WTC11 (cell line): ENCODE measurements around the gene MLXIP. TPM values are rescaled to one million over a fixed set of nuclear protein-coding genes. Genes with fewer than 3 reads are reported as not detected.

ENCODE experiments used
- ATAC-seq: fragments of 200-7000 bp; cut with Tn5 transposase; 2 replicates; pipeline ENCODE4 v1.10.0; 2021; ENCODE audit warnings: mild to moderate bottlenecking, moderate library complexity
- CTCF ChIA-PET: fragments of 300-600 bp; sonication (Branson Sonifier 250); formaldehyde crosslinking; loops from one replicate; lab custom pipeline; 2021; ENCODE audit warnings: antibody characterized with exemption; lab: Charles Lee
- POLR2A ChIA-PET: fragments of 350-600 bp; sonication (Branson Sonifier 250); formaldehyde crosslinking; loops from one replicate; lab custom pipeline; 2021; ENCODE audit warnings: antibody characterized with exemption; lab: Charles Lee
- DNase-seq: peaks from one replicate; pipeline ENCODE4 v3.0.0; 2021; ENCODE audit warnings: low spot score
- H3K27ac Mint-ChIP-seq: 2 replicates; pipeline ENCODE4 v1.8.0; 2021; ENCODE audit warnings: mixed read lengths
- H3K27me3 Mint-ChIP-seq: 2 replicates; pipeline ENCODE4 v1.8.0; 2021; ENCODE audit warnings: low read depth, mild to moderate bottlenecking, moderate library complexity, mixed read lengths
- H3K36me3 Mint-ChIP-seq: 2 replicates; pipeline ENCODE4 v1.8.0; 2021; ENCODE audit warnings: mixed read lengths
- H3K4me1 Mint-ChIP-seq: 2 replicates; pipeline ENCODE4 v1.8.0; 2022; ENCODE audit warnings: mixed read lengths
- H3K4me3 Mint-ChIP-seq: 2 replicates; pipeline ENCODE4 v1.8.0; 2021; ENCODE audit warnings: mild to moderate bottlenecking, moderate library complexity, mixed read lengths
- H3K9me3 Mint-ChIP-seq: 2 replicates; pipeline ENCODE4 v1.8.0; 2021; ENCODE audit warnings: mixed read lengths
- AR ChIP-seq: fragments of 250-450 bp; sonication (Bioruptor Pico); IDR thresholded peaks from 2 replicates; pipeline ENCODE4 v1.9.0; 2021; ENCODE audit warnings: mild to moderate bottlenecking
- ARID4B ChIP-seq: sonication (generic); formaldehyde crosslinking; IDR thresholded peaks from 2 replicates; pipeline ENCODE4 v1.8.0; 2023; ENCODE audit warnings: missing genetic modification reagents, mild to moderate bottlenecking, borderline replicate concordance
- ATF1 ChIP-seq: sonication (generic); formaldehyde crosslinking; IDR thresholded peaks from 2 replicates; pipeline ENCODE4 v1.8.1; 2023; ENCODE audit warnings: mild to moderate bottlenecking, moderate library complexity, missing genetic modification reagents
- ATF3 ChIP-seq: sonication (generic); formaldehyde crosslinking; conservative IDR thresholded peaks from 2 replicates; pipeline ENCODE4 v1.8.1; 2022; ENCODE audit warnings: mild to moderate bottlenecking, missing genetic modification reagents
- CDX4 ChIP-seq: fragments of 250-450 bp; sonication (Bioruptor Pico); IDR thresholded peaks from 2 replicates; pipeline ENCODE4 v1.9.0; 2021; ENCODE audit warnings: moderate library complexity, mild to moderate bottlenecking, inconsistent platforms, borderline replicate concordance
- E2F4 ChIP-seq: sonication (generic); formaldehyde crosslinking; IDR thresholded peaks from 2 replicates; pipeline ENCODE4 v1.8.1; 2022; ENCODE audit warnings: low read depth, mild to moderate bottlenecking, moderate library complexity, missing genetic modification reagents, borderline replicate concordance
- EMX1 ChIP-seq: fragments of 250-450 bp; sonication (Bioruptor Pico); IDR thresholded peaks from 2 replicates; pipeline ENCODE4 v1.8.0; 2021; ENCODE audit warnings: mild to moderate bottlenecking
- FOXK1 ChIP-seq: sonication (generic); formaldehyde crosslinking; IDR thresholded peaks from 2 replicates; pipeline ENCODE4 v1.8.0; 2022; ENCODE audit warnings: mild to moderate bottlenecking, moderate library complexity, missing genetic modification reagents
- GABPB1 ChIP-seq: sonication (generic); formaldehyde crosslinking; IDR thresholded peaks from 2 replicates; pipeline ENCODE4 v1.8.1; 2023; ENCODE audit warnings: mild to moderate bottlenecking, missing genetic modification reagents
- GTF2I ChIP-seq: fragments of 250-450 bp; sonication (Bioruptor Pico); conservative IDR thresholded peaks from 2 replicates; pipeline ENCODE4 v1.4.0; 2021; ENCODE audit warnings: mild to moderate bottlenecking
- IRF1 ChIP-seq: sonication (generic); formaldehyde crosslinking; IDR thresholded peaks from 2 replicates; pipeline ENCODE4 v1.8.0; 2023; ENCODE audit warnings: missing genetic modification reagents
- JUN ChIP-seq: sonication (generic); formaldehyde crosslinking; IDR thresholded peaks from 2 replicates; pipeline ENCODE4 v1.8.0; 2023; ENCODE audit warnings: mild to moderate bottlenecking, missing genetic modification reagents
- MXD4 ChIP-seq: fragments of 250-450 bp; sonication (Bioruptor Pico); IDR thresholded peaks from 2 replicates; pipeline ENCODE4 v1.8.0; 2021; ENCODE audit warnings: mild to moderate bottlenecking, moderate library complexity, borderline replicate concordance
- NR3C1 ChIP-seq: sonication (generic); formaldehyde crosslinking; conservative IDR thresholded peaks from 2 replicates; pipeline ENCODE4 v1.8.1; 2023; ENCODE audit warnings: low read depth, mild to moderate bottlenecking, missing genetic modification reagents
- PRRX2 ChIP-seq: fragments of 250-450 bp; sonication (Bioruptor Pico); IDR thresholded peaks from 2 replicates; pipeline ENCODE4 v1.8.0; 2021; ENCODE audit warnings: mild to moderate bottlenecking
- SOX15 ChIP-seq: fragments of 250-450 bp; sonication (Bioruptor Pico); IDR thresholded peaks from 2 replicates; pipeline ENCODE4 v1.9.0; 2021; ENCODE audit warnings: mild to moderate bottlenecking
- USF1 ChIP-seq: sonication (generic); formaldehyde crosslinking; IDR thresholded peaks from 2 replicates; pipeline ENCODE4 v1.8.0; 2022; ENCODE audit warnings: mild to moderate bottlenecking, missing genetic modification reagents
- ZNF138 ChIP-seq: sonication (generic); formaldehyde crosslinking; conservative IDR thresholded peaks from 2 replicates; pipeline ENCODE4 v1.8.1; 2022; ENCODE audit warnings: mild to moderate bottlenecking, moderate library complexity, missing genetic modification reagents
- ZNF263 ChIP-seq: sonication (generic); formaldehyde crosslinking; IDR thresholded peaks from 2 replicates; pipeline ENCODE4 v1.8.1; 2022; ENCODE audit warnings: low read depth, mild to moderate bottlenecking, moderate library complexity, missing genetic modification reagents
- ZNF416 ChIP-seq: fragments of 250-450 bp; sonication (Bioruptor Pico); IDR thresholded peaks from 2 replicates; pipeline ENCODE4 v1.9.0; 2021; ENCODE audit warnings: mild to moderate bottlenecking, inconsistent platforms
- ZNF532 ChIP-seq: fragments of 250-450 bp; sonication (Bioruptor Pico); IDR thresholded peaks from 2 replicates; pipeline ENCODE4 v1.9.0; 2021; ENCODE audit warnings: mild to moderate bottlenecking, borderline replicate concordance
- total RNA-seq: library from RNA; stranded (reverse); gene quantifications from 3 replicates; pipeline ENCODE4 v1.2.3, GENCODE V29; 2021

MLXIP gene
- total RNA-seq, 1 experiment from 2014 or later = 49.4 TPM

- Mint-ChIP-seq H3K4me1 (peaks cover 35% of the 10 kb centered on the region), H3K4me3 (peak overlapping the region; percentile 73), H3K9me3 (no peaks in the 10 kb centered on the region), H3K27me3 (no peaks in the 10 kb centered on the region), H3K36me3 (peaks cover 17% of the 10 kb centered on the region), H3K27ac (peak overlapping the region; percentile 95)
- peak; percentile 94 for DNase-seq
- CTCF ChIA-PET = interaction anchor here (1.2 to 2.7 kb wide), 11 partner anchors 10 to 270 kb away, joined by 3 to 24 read pairs (median 6); partner anchors contain the start of genes CFAP251 and RHOF
- peak; percentile 96 for ATAC-seq
- POLR2A ChIA-PET = interaction anchor here (0.6 to 2.4 kb wide), 2 partner anchors 14 to 401 kb away, joined by 3 to 8 read pairs; partner anchors contain the start of gene MLXIP
- TF ChIP-seq USF1 (CRISPR knock-in tag) = peak; percentile 97
- TF ChIP-seq ZNF532 (CRISPR knock-in tag) = peak; percentile 69; the same call in 1 of the 2 replicates
- TF ChIP-seq ATF1 = no peak
- no peak for TF ChIP-seq ZNF416 (CRISPR knock-in tag)
- no peak for TF ChIP-seq E2F4 (CRISPR knock-in tag)
- no peak for TF ChIP-seq CDX4 (CRISPR knock-in tag)
- TF ChIP-seq ARID4B = no peak
- no peak for TF ChIP-seq GTF2I (CRISPR knock-in tag)
- no peak for TF ChIP-seq ATF3
- no peak for TF ChIP-seq SOX15 (CRISPR knock-in tag)
- TF ChIP-seq NR3C1 (CRISPR knock-in tag) = no peak
- TF ChIP-seq MXD4 (CRISPR knock-in tag) = no peak
- TF ChIP-seq ZNF138 (CRISPR knock-in tag) = no peak
- no peak for TF ChIP-seq IRF1 (CRISPR knock-in tag)
- no peak for TF ChIP-seq AR (CRISPR knock-in tag)
- TF ChIP-seq EMX1 (CRISPR knock-in tag) = 0 out of 2 replicates have a peak, but pooled peaks have one; percentile 29
- TF ChIP-seq ZNF263 (CRISPR knock-in tag) = no peak
- TF ChIP-seq JUN (CRISPR knock-in tag) = no peak
- TF ChIP-seq PRRX2 (CRISPR knock-in tag) = no peak
- no peak for TF ChIP-seq FOXK1 (CRISPR knock-in tag)
- TF ChIP-seq GABPB1 (CRISPR knock-in tag) = no peak
Measured at GRCh38 chr12:122064025-122064777, 14.4 kb upstream of the MLXIP start.
